IPS-15b (cell line): ENCODE results near the gene NRXN3.

Source experiments
- H3K27me3 ChIP-seq: one replicate; pipeline ENCODE4 v1.6.1; 2013; ENCODE audit warnings: low read length; ENCODE audit not compliant: control insufficient read depth, insufficient read depth
- H3K36me3 ChIP-seq: one replicate; pipeline ENCODE4 v1.6.1; 2013; ENCODE audit warnings: low read length; ENCODE audit not compliant: control insufficient read depth, insufficient read depth
- H3K4me1 ChIP-seq: one replicate; pipeline ENCODE4 v1.6.1; 2013; ENCODE audit warnings: mild to moderate bottlenecking, low read length; ENCODE audit not compliant: control insufficient read depth, insufficient read depth
- H3K4me3 ChIP-seq: one replicate; pipeline ENCODE4 v1.5.1; 2013; ENCODE audit warnings: low read depth, low read length
- H3K9ac ChIP-seq: one replicate; pipeline ENCODE4 v1.6.1; 2013; ENCODE audit warnings: low read depth, mild to moderate bottlenecking, low read length
- H3K9me3 ChIP-seq: one replicate; pipeline ENCODE4 v1.6.1; 2013; ENCODE audit warnings: mild to moderate bottlenecking, low read length; ENCODE audit not compliant: control insufficient read depth, insufficient read depth

NRXN3 gene

GRCh38 chr14:79570648-79571047, 1400.5 kb downstream of the NRXN3 start:
- Histone ChIP-seq H3K9me3 (no peaks in the 10 kb centered on the region), H3K27me3 (no peaks in the 10 kb centered on the region), H3K9ac (no peak overlapping the region), H3K4me1 (peaks cover 8% of the 10 kb centered on the region), H3K36me3 (no peaks in the 10 kb centered on the region), H3K4me3 (no peak overlapping the region)

- no peaks in the 10 kb centered on the region for H3K36me3 ChIP-seq
- H3K27me3 ChIP-seq = no peaks in the 10 kb centered on the region
- no peak overlapping the region for H3K4me3 ChIP-seq
- H3K4me1 ChIP-seq = peaks cover 8% of the 10 kb centered on the region
- no peaks in the 10 kb centered on the region for H3K9me3 ChIP-seq
- H3K9ac ChIP-seq = no peak overlapping the region
Observed at GRCh38 chr14:79571366-79571765, 1401.2 kb downstream of the NRXN3 start.

DNA sequence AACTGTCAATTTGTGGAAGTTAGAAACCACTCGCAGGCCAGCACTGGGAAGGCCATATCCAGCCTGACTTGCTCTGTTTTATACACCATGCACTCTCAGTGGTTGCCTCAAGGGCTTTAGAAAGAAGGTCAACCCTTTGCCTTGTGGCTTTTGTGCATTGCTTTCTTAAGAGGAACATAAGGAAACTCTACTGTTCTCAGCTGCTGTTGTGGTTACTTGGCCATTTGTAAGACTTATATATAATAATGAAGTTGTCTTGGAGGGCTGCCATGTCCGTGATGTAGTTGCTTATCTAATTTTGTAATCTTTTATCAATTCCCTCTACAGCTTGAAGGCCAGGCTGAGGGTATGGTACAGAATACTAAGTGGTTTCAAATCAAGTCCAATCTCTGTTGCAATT, 1403.3 kb downstream of the NRXN3 start:
- Histone ChIP-seq H3K9me3 (no peaks in the 10 kb centered on the region), H3K27me3 (no peaks in the 10 kb centered on the region), H3K4me3 (no peak overlapping the region), H3K36me3 (no peaks in the 10 kb centered on the region), H3K9ac (no peak overlapping the region), H3K4me1 (peaks cover 5% of the 10 kb centered on the region)

DNA sequence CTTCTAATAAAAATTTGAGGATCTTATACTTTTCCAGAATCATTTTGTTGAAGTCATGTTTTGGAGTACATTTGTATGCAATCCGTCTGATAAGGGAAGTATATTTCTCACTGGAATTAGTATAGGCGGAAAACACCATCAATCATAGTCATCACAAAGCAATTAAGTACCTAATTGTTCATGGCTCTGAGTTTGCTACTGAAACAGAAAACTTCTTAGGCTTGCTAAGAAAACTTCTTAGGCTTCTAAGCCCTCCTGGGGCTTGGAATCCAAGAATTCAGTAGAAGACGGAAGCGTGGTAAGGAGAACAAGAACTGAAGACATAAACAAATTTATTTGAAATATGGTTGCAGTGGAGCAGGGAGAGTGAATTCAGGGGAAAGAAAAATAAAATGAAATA, 1404.9 kb downstream of the NRXN3 start:
- no peaks in the 10 kb centered on the region for H3K9me3 ChIP-seq
- no peak overlapping the region for H3K4me3 ChIP-seq
- no peaks in the 10 kb centered on the region for H3K27me3 ChIP-seq
- no peaks in the 10 kb centered on the region for H3K36me3 ChIP-seq
- peaks cover 3% of the 10 kb centered on the region for H3K4me1 ChIP-seq
- no peak overlapping the region for H3K9ac ChIP-seq

DNA sequence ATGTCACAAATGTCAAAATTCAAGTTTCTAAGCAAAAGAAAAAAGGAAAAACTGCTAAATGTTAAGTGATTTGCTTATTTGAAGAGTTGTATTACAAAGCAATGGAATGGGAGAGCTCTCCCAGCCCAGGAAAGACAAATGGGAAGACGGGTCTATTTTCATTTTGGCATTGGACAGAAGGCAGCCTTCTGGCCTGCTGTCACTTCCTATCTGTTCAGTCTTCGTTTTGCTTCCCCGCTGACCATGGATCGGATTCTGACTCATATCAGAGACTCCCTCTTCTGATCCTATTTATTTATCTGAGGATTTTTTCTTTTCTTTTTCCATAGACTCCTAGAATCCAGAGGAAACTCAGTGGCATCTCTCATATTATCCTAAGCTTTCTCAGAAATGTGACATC, 1406.3 kb downstream of the NRXN3 start:
- H3K36me3 ChIP-seq = no peaks in the 10 kb centered on the region
- no peaks in the 10 kb centered on the region for H3K9me3 ChIP-seq
- H3K4me1 ChIP-seq = peaks cover 3% of the 10 kb centered on the region
- no peak overlapping the region for H3K9ac ChIP-seq
- no peaks in the 10 kb centered on the region for H3K27me3 ChIP-seq
- no peak overlapping the region for H3K4me3 ChIP-seq

DNA sequence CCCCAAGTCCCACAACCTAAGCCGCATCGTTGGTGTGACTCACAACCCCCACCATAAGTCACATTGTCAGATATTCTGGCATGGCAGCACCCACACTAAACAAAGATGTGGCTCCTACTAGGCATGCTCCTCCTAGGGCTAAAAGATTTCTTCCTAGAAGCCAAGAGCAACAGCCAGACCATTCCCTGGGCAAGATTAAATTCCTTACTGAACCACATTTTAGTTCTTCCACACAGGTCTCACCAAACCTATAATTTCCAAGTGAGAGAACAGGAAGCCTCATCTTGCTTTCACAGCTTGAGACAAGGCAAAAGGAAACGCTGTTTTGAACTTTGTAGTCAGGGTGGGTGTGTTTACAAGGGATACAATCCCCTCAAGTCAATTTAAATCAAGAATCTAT, 1408.3 kb downstream of the NRXN3 start:
- H3K9me3 ChIP-seq = no peaks in the 10 kb centered on the region

DNA sequence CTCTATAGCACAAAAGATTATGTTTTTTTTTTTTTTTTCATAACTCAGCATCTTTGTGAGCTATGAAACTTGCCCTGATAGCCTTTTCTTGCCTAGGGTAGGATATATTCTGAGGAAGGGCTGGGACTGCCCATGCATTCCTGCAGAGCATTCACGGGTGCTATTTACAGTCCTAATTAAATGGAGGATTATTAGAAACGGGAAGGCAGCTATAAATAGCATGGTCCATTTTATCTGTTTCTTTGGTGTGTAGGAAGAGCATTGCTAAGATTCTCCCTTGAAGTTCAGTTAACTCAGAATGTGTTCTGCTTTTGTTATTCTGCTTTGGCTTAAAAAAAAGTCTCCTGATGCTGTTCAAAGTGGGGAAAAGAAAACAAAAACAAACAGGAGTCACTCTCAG, 1410.2 kb downstream of the NRXN3 start:
- H3K36me3 ChIP-seq = no peaks in the 10 kb centered on the region
- H3K9ac ChIP-seq = no peak overlapping the region
- no peaks in the 10 kb centered on the region for H3K9me3 ChIP-seq
- H3K4me1 ChIP-seq = no peaks in the 10 kb centered on the region
- H3K4me3 ChIP-seq = no peak overlapping the region
- no peaks in the 10 kb centered on the region for H3K27me3 ChIP-seq

More for the DNA sequence above, 1408.3 kb downstream of the NRXN3 start:
- Histone ChIP-seq H3K36me3 (no peaks in the 10 kb centered on the region), H3K27me3 (no peaks in the 10 kb centered on the region), H3K4me1 (peaks cover 3% of the 10 kb centered on the region), H3K9ac (no peak overlapping the region), H3K4me3 (no peak overlapping the region)

- no peaks in the 10 kb centered on the region for H3K4me1 ChIP-seq
- no peak overlapping the region for H3K9ac ChIP-seq
- no peak overlapping the region for H3K4me3 ChIP-seq
- H3K27me3 ChIP-seq = no peaks in the 10 kb centered on the region
- no peaks in the 10 kb centered on the region for H3K9me3 ChIP-seq
- H3K36me3 ChIP-seq = no peaks in the 10 kb centered on the region
Observed at GRCh38 chr14:79580906-79581305, 1410.7 kb downstream of the NRXN3 start.

- no peak overlapping the region for H3K4me3 ChIP-seq
- no peaks in the 10 kb centered on the region for H3K36me3 ChIP-seq
- H3K27me3 ChIP-seq = no peaks in the 10 kb centered on the region
- H3K9me3 ChIP-seq = no peaks in the 10 kb centered on the region
- H3K4me1 ChIP-seq = no peaks in the 10 kb centered on the region
- no peak overlapping the region for H3K9ac ChIP-seq
Observed at GRCh38 chr14:79581912-79582576, 1411.9 kb downstream of the NRXN3 start.

DNA sequence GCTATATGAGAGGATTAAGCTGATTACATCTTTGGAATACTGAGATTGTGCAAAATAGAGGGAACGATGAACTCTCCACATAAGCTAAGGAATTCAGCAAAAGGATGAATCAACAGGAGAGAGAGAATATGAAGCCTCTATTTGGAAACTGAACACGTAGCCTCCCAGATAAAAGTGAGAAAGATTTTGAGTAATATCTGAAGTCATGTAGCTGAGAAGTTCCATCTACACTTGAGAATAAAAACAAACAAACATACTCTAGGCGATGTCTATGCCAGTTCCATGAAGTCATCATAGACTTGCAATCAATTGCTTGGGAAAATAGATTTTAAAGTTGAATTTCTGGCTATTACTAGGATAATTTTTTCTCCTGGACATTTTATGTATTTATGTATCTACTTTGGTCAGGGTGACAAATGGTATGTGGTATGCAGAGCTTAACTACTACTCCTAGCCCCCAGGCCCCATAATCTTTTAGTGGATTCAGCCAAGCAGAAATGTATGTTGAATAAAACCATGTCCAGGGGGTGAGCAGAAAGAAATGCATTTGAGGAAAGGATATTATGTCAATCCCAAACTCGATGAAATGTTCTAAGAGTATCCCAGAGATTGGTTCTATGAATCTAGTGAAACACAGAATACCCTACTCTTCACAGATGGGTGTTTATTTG, 1413.7 kb downstream of the NRXN3 start:
- no peak overlapping the region for H3K9ac ChIP-seq
- no peaks in the 10 kb centered on the region for H3K4me1 ChIP-seq
- no peaks in the 10 kb centered on the region for H3K27me3 ChIP-seq
- H3K4me3 ChIP-seq = no peak overlapping the region
- no peaks in the 10 kb centered on the region for H3K36me3 ChIP-seq
- H3K9me3 ChIP-seq = no peaks in the 10 kb centered on the region

DNA sequence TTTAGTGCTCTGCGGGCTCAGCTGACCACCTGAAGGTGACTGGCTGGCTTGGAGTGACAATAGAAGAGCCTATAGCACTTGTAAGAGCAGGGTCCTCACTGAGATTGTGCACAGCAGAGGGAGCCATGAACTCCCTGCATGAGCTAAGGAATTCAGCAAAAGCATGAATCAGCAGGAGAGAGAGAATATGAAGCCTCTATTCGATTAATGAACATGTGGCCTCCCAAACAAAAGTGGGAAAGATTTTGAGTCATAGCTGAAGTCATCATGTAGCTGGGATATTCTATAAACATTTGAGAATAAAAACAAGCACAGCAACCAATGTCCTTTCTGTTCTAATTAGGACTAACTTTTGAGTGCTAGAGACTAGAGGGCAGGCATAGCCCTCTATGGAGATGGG, 1414.5 kb downstream of the NRXN3 start:
- no peaks in the 10 kb centered on the region for H3K4me1 ChIP-seq
- no peak overlapping the region for H3K9ac ChIP-seq
- H3K36me3 ChIP-seq = no peaks in the 10 kb centered on the region
- H3K4me3 ChIP-seq = no peak overlapping the region
- H3K9me3 ChIP-seq = no peaks in the 10 kb centered on the region
- no peaks in the 10 kb centered on the region for H3K27me3 ChIP-seq

DNA sequence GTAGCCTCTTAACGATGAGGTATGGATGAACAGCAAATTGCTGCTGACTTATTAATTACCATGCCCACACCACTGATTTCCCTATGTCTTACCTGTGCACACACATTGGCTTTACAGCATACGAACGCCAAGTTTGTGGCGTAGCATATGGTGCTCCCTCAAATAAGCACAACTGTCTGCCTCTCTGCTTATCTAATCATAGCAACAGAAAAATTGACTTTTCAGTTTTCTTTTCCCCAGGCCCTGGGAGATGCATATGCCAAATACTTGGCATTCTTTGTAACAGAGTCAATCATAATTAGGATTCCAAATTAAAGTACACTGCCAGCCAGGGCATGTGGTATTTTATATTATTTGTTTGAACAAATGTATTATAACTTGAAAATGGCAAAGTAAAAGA, 1415.7 kb downstream of the NRXN3 start:
- Histone ChIP-seq H3K9me3 (no peaks in the 10 kb centered on the region), H3K27me3 (no peaks in the 10 kb centered on the region), H3K9ac (no peak overlapping the region), H3K4me3 (no peak overlapping the region), H3K36me3 (no peaks in the 10 kb centered on the region), H3K4me1 (no peaks in the 10 kb centered on the region)
